Left renal pelvis (tissue), 4 donors: ENCODE data around the gene ERFL. TPM values are rescaled to one million over a fixed set of nuclear protein-coding genes. Genes with fewer than 3 reads are reported as not detected.
"Not testable (repeated sequence)": the region's sequence is repeated elsewhere in the genome, so short reads cannot be mapped to it uniquely, and the experiment has no call there.

Experiments
- DNase-seq, 4 donors: peaks; one replicate each; pipeline ENCODE4 v3.0.0-alpha.2; 2013; ENCODE audit warnings: low read depth in 4 of 4, low spot score in 3 of 4
- polyA plus RNA-seq, 4 donors: library from polyadenylated mRNA; unstranded; fragments of 120-200 nt; gene quantifications; one replicate each; pipeline ENCODE4 v1.2.1, GENCODE V29; 2013; ENCODE audit not compliant: insufficient read length in 4 of 4

The ERFL gene
- polyA plus RNA-seq, 4 donors = 0.14 to 0.27 (median 0.16) TPM; not detected in 1

DNA sequence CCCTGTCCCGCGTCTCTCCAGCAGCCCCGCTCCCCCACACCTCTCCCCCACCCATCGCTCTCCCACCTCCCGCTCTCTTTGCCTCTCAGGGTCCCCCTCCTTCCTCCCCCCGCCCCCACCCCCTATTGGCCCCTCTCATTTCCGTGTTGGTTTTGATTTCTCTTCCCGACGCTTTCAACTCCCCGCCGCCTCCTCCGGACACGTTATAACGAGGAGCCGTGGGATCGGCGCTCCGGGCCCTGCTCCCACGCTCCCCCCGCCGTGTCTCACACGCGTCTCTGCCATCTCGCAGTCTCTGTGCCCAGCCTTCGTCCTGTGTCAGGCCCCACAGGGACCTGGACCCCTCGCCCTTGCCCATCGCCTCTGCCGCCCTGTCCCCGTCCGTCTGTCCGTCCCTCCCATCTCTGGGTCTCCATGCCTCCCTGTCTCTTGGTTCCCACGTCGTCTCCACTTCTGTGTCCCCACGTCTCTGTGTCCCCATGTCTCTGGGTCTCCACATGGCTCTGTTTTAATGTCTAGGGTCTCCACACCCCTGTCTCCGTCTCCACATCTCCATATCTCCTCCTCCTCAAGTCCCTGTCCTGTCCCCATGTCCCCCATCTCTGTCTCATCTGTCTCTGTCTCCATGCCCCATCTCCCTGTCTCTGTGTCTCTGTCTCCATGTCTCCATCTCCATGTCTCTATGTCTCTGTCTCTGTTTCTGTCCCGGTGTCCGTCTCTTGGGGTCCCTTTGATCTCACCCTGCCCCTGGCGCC is 13.1 kb downstream of the ERFL start:
- no peak for DNase-seq

DNA sequence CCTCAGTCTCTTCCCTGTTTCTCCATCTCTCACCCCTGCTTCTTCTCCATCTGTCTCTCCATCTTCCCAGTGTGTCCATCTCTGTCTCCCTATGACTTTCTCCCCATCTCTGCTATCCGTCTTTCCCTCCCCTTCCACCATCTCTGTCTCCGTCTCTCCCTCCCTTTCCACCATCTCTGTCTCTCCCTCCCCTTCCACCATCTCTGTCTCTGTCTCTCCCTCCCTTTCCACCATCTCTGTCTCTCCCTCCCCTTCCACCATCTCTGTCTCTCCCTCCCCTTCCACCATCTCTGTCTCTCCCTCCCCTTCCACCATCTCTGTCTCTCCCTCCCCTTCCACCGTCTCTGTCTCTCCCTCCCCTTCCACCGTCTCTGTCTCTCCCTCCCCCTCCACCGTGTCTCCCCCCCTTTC is 13.8 kb downstream of the ERFL start:
- DNase-seq = not testable (repeated sequence)

DNA sequence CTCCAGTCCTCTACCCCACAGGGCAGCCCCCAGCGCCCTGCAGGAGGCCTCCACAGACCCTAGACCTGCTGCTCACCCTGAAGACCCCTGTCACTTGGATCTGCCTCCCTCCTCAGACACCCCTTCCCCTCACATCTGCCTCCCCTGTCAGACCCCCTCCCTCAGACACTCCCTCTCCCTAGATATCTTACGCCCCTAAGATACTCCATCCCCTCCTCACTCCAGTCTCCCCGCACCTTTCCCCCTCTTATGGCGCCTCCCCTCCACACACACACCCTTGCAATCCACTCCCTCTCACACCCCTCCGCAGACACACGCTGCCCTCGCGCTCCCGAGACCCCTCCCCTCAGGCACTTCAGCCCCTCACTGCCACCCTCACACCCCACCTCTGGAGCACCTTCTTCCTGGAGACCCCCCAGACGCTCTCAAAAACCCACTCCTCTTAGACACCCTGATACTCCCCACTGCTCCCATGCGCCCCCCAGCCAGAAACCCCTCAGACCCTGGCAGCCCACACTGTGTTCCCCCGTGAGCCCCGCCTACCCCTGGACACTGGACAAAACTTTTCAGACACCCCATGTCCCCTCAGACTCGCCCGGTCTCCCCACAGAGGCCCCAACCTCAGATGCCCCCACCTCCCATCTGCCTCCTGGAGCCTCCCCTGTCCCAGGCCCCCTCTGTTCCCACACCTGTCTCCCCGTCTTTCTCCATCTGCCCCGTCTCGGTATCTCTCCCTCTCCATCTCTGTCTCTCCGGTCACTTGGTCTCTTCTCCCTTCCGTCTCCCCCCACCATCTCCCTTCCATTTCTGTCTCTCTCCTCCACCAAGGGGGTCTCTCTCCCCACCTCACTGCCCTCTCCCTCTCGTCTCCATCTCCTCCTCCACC is 14.5 kb downstream of the ERFL start:
- DNase-seq = no peak

DNA sequence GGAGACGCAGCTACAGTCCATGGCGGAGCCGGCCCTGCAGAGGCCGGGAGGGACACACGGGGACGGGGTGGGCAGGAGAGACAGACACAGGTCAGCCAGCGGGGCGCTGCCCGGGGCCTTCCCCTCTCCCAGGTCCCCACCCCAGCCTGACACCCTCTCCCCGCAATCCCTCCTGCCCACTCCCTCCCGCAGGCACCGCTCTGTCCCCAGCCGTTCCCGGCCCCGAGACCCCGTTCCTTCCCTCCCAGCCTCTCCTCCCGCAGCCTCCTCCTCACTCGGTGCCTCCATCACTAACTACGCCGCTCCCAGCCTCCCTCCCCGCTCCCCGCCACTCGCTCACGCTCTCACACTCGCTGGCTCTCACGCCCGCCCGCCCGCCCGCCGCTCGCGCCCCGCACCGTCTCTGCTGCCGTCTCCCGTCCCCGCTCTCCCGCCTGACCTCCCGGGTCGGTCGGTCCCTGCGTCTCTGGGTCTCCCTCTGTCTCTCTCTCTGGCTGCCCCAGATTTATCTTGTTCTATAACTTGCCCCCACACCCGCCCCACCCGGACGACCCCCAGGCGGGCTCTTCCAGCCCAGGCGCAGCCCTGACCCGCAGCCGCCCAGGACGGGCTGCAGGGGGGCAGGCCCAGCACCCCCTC is 15.2 kb downstream of the ERFL start:
- no peak for DNase-seq

DNA sequence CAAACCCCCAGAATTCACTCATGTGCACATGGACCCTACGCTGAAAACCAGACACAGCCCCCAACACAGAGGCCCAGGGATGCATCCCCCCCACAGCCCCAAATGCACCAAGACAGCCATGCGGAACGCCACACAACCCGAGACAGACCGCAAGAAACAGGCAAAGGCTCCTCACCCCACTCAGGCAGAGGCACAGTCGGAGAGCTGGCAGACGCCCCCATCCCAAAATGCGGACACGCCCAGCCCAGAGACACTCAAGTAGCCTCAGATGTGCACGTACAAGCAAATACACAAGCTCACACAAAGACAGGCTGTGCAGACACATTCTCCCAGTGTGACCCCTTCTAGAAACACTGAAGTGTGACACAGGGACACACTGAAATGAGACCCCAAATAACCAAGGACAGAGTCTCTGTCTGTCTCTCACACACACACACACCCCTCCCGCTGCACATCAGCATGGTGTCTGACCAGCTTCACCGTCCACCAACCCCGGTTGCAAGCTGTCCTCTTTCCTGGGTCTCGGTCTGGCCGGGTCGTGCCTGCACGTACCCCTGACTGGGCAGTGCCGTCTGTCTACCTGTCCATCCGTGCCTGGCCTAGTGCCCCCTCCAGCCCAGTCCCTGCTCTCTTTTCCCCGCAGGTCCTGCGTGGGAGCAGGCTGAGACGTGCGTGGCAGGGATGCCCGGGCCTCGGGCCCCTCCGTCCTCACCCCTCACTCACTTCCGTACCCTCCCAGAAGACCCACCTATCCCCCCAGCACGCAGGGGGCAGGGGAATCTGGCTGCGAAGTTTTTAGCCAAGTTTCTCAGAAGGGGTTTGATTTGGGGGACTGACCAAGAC is 16.1 kb downstream of the ERFL start:
- DNase-seq = no peak

DNA sequence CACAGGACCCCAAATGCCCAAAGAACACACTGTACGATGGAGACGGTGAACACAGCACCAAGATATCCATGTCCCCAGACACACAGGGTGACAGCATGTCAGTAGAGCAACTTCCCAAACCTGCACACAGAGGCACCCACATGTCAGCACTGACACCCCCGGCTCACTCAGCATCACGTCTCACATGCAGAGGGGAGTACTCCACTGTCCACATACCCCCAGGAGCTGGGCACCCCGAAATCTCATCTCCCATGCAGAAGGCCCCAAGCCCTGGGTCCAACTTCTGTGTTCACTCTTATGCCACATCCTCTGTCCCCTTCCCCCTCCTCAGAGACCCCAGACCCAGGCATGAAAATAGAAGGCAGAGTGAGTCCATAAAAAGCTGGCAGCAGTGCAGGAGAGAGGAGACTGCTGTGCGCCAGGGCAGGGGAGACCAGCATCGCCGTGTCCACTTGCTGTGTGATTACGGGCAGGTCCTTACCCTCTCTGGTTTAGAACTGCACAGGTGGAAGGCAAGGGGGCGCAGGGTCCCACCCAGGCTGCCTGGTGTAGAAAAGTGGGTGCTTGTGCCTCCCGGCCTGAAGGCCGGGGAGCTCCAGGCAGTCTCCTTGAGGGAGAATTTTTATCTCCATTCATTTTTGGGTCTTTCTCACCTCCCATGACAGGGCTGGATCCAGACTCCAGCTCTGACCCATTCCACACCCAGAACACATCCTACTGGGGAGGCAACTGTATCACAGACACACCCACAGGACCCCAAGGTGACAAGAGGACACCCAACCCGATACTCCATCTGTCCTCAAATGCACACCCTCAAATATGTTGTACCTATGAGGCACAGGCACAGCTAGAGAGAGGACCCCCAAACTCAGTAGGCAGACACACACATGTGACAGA is 17.0 kb downstream of the ERFL start:
- no peak for DNase-seq

DNA sequence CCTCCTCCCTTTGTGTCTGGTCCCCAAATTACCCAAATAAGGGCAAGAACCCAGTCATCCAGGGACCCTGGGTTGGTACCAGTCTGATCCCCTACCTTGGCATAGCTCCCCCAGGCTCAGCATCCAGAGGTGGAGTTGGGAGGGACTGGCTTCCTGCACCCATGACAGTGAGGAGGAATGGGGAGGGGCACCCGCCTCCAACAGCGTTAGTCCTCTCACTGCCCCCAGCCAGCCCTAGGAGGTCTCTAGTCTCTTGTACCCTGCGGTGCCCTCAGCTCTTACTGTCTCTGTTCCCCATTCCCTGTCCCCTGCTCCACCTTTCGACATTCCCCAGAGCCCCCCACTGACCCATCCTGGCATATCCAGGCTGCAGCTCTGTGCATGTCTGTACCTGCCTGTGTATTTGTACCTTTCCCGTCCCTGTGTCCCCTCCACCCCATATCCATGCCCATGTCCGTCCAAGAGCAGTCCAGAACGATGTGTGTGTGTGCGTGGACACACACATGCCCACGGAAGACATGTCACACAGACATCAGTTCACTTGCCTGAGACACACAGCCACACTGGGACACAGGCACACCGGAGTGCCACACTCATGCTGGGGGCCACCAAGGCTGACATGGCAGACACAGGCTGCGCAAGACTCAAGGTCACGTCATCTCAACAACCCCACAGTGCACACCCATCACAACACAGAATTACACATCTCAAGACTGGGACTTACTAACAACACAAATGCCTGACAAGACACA is 17.8 kb downstream of the ERFL start:
- no peak for DNase-seq

DNA sequence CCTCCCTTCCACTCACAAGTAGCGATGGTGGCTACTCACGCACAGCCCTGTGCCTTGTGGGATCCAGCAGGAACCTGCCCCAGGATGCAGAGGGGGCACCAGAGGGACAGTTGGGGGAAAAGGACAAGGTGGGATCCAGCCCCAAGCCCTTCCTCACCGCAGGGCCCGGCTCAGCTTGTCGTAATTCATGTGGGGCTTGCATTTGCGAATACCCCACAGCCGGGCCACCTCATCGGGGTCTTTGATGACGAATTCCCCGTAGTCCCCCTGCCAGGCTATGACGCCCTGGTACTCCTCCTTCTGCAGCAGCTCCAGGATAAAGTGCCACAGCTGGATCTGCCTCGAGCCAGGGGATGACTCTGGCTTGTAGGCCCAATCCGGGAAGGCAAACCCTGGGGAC is 18.5 kb downstream of the ERFL start:
- DNase-seq = no peak

DNA sequence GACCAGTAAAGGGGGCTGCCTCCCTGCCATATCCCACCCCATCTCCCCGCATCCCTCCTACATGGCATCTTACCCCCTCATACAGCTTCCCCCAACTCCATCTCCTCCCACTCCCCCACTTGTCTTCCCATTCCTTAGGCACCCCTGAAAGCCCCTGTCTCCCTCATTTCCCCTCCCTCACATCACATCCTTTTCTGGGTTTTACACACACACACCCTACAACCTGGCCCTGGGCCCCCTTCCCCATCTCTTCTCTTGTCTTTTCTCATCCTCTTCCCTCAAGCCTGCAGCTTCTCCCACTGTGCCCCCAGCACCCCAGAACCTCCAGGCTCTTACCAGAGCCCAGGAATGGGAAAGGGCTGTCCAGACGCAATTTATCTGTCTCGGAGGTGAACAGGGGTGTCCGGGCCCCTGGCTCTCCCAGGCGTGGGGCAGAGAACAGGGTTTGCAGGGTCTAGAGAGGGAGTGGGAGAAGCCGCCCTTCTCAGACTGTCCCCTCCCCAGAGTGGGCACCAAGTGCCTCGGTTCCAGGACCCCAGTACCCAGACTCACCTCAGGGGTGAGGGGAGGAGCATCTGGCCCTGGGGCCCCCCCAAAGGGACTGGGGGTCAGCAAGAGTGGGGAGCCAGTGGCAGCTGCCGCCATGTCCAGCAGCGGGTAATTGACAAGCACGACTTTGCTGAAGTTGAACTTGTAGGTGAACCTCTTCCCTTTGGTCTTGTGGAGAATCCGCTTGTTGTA is 19.4 kb downstream of the ERFL start:
- DNase-seq = no peak

DNA sequence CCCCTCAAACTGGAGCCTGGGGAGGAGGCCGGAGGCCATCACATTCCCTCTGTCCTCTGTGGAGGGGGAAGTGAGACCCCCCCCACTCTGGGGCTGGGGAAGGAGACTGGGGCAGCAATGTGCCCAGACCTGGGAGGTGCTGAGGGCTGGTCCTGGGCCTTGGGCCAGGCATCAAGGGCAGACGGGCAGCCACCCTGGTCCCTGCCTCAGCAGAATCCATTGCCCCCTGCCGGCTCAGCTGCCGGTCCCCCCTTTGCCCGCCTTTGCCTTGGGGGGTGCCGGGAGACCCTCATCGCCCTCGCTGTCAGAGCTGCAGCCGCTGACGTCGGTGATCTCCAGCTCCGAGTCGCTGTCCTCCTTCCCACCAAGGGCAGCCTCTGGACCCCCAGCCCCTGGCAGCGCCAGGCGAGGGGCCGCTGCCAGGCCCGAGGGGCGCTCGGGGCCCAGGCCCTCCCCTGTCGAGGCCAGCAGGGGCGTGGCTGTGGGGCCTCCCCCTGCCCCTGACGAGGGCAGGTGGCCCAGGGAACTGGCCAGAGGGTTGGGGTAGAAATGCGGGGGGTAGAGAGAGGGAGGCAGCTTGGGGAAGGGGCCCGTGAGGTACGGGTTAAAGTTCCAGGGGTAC is 20.1 kb downstream of the ERFL start:
- no peak for DNase-seq

DNA sequence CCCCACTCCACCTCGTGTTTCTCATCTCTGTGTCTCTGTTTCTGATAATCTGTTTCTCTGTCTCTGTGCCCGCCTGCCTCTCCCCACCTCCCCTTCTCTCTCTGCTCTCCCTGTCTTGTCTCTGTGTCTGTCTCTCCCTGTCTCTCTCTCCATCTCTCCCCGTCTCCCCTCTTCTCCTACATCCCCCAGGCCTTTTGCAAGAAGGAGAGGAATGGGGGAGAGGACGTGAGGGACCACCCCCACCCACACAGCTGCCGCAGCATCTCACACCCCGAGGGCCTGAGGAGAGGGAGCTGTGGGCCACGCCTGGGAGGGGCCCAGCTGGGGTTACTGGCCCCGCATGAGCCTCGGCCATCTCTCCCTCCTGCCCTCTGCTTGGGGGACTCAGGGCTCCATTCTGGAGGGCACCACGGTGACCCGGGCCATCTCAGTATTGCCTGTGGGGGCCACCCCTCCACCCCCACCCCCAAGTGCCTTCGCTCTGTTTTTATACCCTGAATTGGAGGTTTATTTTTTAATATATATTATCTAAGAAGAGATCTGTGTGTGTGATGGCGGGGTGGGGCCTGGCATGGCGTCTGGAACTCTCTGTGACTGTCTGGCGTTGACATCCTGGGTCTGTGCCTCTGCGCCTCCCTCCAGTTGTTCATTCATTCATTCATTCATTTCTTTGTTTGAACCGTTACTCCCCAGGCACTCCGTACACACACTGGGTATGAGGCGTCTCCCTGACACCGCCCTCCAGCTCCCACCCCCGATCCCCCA is 21.2 kb downstream of the ERFL start:
- DNase-seq = no peak

DNA sequence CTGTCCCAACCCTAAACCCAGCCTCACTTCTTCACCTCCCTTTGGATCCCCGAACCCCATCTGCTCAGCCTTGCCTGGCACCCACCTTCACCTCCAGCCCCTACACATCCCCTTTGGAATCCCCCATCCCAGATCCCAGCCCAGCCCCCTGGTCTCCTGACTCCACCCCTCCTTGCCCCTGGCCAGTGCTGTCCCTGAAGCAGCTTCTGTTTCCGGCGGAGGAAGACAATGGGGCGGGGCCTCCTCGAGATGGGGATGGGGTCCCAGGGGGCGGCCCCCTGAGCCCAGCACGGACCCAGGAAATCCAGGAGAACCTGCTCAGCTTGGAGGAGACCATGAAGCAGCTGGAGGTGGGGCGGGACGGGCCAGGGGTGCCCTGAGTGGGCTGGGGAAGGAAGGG is 22.0 kb downstream of the ERFL start:
- DNase-seq = no peak

DNA sequence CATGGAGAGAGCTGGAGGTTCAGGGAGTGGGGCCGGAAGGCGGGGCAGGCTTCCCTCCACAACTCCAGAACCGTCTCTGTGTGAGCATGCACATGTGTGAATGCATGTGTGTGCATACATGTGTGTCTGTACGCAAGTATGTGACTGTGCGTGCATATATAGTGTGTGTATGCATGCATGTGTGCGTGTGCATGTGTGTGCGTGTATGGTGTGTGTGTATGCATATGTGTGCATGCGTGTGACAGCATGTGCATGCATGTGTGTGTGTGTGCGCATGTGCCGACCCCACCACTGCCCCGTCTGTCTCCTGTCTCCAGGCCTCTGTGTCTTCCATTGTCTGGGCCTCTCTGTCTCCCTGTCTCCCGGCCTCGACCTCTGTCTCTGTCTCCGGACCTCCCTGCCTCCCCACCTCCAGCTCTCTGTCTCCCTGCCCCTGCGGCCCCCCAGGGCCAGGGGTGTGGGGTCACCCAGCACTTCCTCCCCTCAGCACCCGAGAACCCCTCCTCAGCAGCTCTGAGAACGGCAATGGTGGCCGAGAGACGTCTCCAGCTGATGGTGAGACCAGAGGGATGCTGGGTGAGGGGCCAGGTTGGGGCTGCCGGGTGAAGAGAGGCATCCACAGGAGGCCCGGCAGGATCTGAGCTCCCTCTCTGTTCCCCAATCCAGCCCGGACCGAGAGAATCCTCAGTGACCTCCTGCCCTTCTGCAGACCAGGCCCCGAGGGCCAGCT is 22.8 kb downstream of the ERFL start:
- DNase-seq = no peak

DNA sequence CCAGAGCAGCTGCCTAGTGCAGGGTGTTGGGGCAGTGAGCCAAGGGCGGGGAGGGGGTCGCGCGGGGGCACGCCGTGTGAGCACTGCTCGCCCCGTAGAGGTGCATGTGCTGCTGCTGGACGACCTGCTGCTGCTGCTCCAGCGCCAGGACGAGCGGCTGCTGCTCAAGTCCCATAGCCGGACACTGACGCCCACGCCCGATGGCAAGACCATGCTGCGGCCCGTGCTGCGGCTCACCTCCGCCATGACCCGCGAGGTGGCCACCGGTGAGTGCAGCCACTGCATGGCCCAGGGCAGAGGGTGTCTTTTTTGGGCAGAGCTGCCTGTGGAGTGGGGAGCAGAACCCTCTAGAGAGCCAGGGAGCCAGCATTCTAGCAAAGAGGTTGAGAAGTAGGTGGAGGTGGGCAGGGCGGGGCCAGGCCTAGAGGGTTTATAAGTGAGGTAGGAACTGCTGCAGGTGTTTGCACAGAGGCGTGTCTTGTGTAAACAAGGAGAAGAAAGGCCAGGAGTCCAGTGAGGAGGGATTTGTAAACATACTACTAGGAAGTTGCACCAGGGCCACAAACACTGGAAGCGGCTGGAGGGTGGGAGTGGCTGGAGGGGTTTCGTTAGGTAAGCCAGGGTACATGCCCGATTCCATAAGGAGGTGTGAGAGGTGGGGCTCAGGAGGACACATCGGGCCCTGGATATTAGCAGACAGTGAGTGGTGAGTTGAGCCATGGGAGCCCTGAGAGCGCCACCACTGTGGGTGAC is 24.0 kb downstream of the ERFL start:
- no peak for DNase-seq

DNA sequence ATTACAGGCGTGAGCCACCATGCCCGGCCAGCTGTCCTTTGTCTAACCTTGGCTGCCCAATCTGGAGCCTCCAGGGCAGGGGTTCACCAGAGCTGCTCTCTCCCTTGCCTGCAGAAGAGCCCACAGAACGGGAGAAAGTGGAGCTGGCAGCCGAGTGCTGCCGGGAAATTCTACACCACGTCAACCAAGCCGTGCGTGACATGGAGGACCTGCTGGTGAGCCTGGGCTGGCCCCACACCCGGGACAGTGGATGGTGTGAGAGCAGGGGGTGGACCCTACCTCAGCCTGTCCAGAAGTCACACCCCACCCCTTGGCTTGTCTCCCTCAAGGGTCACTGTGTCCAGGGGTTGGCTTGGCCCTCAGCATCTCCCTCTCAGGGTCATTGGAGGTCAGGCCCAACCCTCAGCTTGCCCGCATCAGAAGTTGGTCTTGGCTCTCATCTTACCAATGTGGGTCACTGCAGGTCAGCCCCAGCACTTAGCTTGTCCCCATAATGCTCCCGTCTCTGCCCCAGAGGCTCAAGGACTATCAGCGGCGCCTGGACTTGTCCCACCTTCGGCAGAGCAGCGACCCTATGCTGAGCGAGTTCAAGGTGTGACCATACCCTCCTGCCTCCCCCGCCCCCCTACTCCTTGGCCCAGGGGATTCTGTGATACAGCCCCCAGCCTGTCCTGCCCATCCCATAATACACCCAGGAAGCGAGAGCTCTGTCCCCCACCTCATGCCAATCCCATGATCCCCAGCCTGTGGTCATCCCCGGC is 24.9 kb downstream of the ERFL start:
- DNase-seq = no peak
